HCT116 (cell line): Measurements from ENCODE around the gene ADGRB3.

Experiments used
- ATF3 ChIP-seq: IDR thresholded peaks from 2 replicates; pipeline ENCODE4 v1.6.1; 2012
- CTCF ChIP-seq, 3 experiments: fragments of 200-600 bp in 1 of 3; sonication (generic) in 1 of 3; IDR thresholded peaks in 2 of 3; conservative IDR thresholded peaks in 1 of 3; 2 replicates each; pipeline ENCODE4 v1.5.1; 2012 to 2017; ENCODE audit warnings: low read depth in 2 of 3, low read length in 2 of 3, antibody characterized with exemption in 1 of 3, borderline replicate concordance in 1 of 3, control low read depth in 1 of 3, mild to moderate bottlenecking in 1 of 3, mixed read lengths in 1 of 3, mixed run types in 1 of 3, moderate library complexity in 1 of 3; ENCODE audit not compliant: insufficient read depth in 1 of 3
- EZH2 ChIP-seq: fragments of 200-600 bp; sonication (generic); IDR thresholded peaks from 2 replicates; pipeline ENCODE4 v1.6.1; 2017; ENCODE audit warnings: antibody characterized with exemption, mixed run types
- EZH2phosphoT487 ChIP-seq: fragments of 200-600 bp; IDR thresholded peaks from 2 replicates; pipeline ENCODE4 v1.6.1; 2018; ENCODE audit warnings: antibody characterized with exemption, borderline replicate concordance
- JUND ChIP-seq: IDR thresholded peaks from 2 replicates; pipeline ENCODE4 v1.6.1; 2012
- POLR2A ChIP-seq: IDR thresholded peaks from 2 replicates; pipeline ENCODE4 v1.7.0; 2011; ENCODE audit warnings: borderline replicate concordance; ENCODE audit not compliant: insufficient read depth, insufficient read length; ENCODE audit errors: extremely low read depth
- RAD21 ChIP-seq: IDR thresholded peaks from 2 replicates; pipeline ENCODE4 v1.6.1; 2012; ENCODE audit warnings: low read depth, mild to moderate bottlenecking
- REST ChIP-seq: IDR thresholded peaks from 2 replicates; pipeline ENCODE4 v1.6.1; 2012; ENCODE audit warnings: low read depth
- SP1 ChIP-seq: IDR thresholded peaks from 2 replicates; pipeline ENCODE4 v1.6.1; 2012; ENCODE audit warnings: low read depth
- SRF ChIP-seq: IDR thresholded peaks from 2 replicates; pipeline ENCODE4 v1.6.1; 2012; ENCODE audit warnings: low read depth
- ZBTB33 ChIP-seq: IDR thresholded peaks from 2 replicates; pipeline ENCODE4 v1.6.1; 2011; ENCODE audit warnings: mild to moderate bottlenecking, low read length, moderate library complexity; ENCODE audit not compliant: insufficient replicate concordance; ENCODE audit errors: extremely low read depth
- ZFX ChIP-seq: fragments of 450-650 bp; IDR thresholded peaks from 2 replicates; pipeline ENCODE4 v1.6.1; 2017

GRCh38 chr6:69293471-69293870 is 658.4 kb downstream of the ADGRB3 start:
- TF ChIP-seq CTCF (IDR thresholded peaks at IDR 0.05 in 2 of 3, conservative IDR thresholded peaks at IDR 0.05 in 1 of 3; ENCODE audit: borderline replicate concordance in 1 of 3, insufficient read depth in 1 of 3, low read depth in 2 of 3, low read length in 2 of 3) (no peak), RAD21 (no peak), EZH2 (no peak), ZFX (no peak), ATF3 (no peak), POLR2A (no peak), ZBTB33 (no peak), SP1 (no peak), EZH2phosphoT487 (no peak), REST (no peak), SRF (no peak), JUND (no peak)
